HCT116 (cell line): Measurements from ENCODE around the gene C1orf50. TPM values are rescaled to one million over a fixed set of nuclear protein-coding genes. Genes with fewer than 3 reads are reported as not detected.

Experiments
- ATAC-seq: fragments of 200-7000 bp; cut with Tn5 transposase; 2 replicates; pipeline ENCODE4 v1.9.1; 2020; ENCODE audit warnings: mild to moderate bottlenecking, moderate library complexity
- BruUV-seq: library from RNA; stranded (reverse); fragments of 400-500 nt; replicated peaks from 2 replicates; lab custom pipeline; 2021; lab: Mats Ljungman, UMichigan
- CTCF ChIA-PET: fragments of 300-600 bp; sonication (Branson Sonifier 250); formaldehyde crosslinking; loops from one replicate; lab custom pipeline; 2021; ENCODE audit warnings: antibody characterized with exemption; lab: Charles Lee
- POLR2A ChIA-PET: fragments of 300-600, 350-600 bp; sonication (Branson Sonifier 250); formaldehyde crosslinking; loops from one replicate; lab custom pipeline; 2021; ENCODE audit warnings: antibody characterized with exemption; lab: Charles Lee
- RAD21 ChIA-PET, 2 experiments: fragments of 300-600 bp; sonication (Branson Sonifier 250); formaldehyde crosslinking; loops; one replicate each; lab custom pipeline; 2023; ENCODE audit warnings: low total read pairs in 2 of 2; ENCODE audit not compliant: uncharacterized antibody in 2 of 2, unreplicated experiment in 2 of 2, low non-redundant PET in 1 of 2; lab: Charles Lee
- DNase-seq: peaks from one replicate; pipeline ENCODE4 v3.0.0-alpha.2; 2010; ENCODE audit warnings: low read depth, low spot score
- H2AFZ ChIP-seq: fragments of 200-600 bp; shearing (Covaris generic), sonication (generic); 2 replicates; pipeline ENCODE4 v1.6.1; 2017; ENCODE audit warnings: low read depth, mixed run types, mixed read lengths, antibody characterized with exemption, low read length; ENCODE audit not compliant: poor library complexity, severe bottlenecking
- H3K27ac ChIP-seq: 2 replicates; pipeline ENCODE4 v1.5.1; 2012; ENCODE audit warnings: low read depth, low read length
- H3K27me3 ChIP-seq: fragments of 200-600 bp; sonication (generic); 2 replicates; pipeline ENCODE4 v1.6.1; 2016; ENCODE audit warnings: mixed run types, low read length, mixed read lengths; ENCODE audit not compliant: insufficient read depth
- H3K36me3 ChIP-seq, 2 experiments: fragments of 200-500 bp in 1 of 2; fragments of 200-600 bp in 1 of 2; sonication (Bioruptor generic) in 1 of 2; sonication (generic) in 1 of 2; 2 replicates each; pipeline versions ENCODE4 v1.5.1 to v1.6.1; 2014 to 2016; ENCODE audit warnings: low read length in 2 of 2, inconsistent platforms in 1 of 2, mixed read lengths in 1 of 2, mixed run types in 1 of 2; ENCODE audit not compliant: insufficient read depth in 2 of 2, control insufficient read depth in 1 of 2
- H3K4me1 ChIP-seq, 2 experiments: fragments of 200-600 bp in 1 of 2; sonication (generic) in 1 of 2; 2 replicates each; pipeline versions ENCODE4 v1.5.1 to v1.6.1; 2012 to 2017; ENCODE audit warnings: low read length in 2 of 2, inconsistent platforms in 1 of 2, mild to moderate bottlenecking in 1 of 2, mixed read lengths in 1 of 2, mixed run types in 1 of 2, moderate library complexity in 1 of 2; ENCODE audit not compliant: insufficient read depth in 2 of 2, control insufficient read depth in 1 of 2
- H3K4me2 ChIP-seq: fragments of 200-600 bp; sonication (generic); 2 replicates; pipeline ENCODE4 v1.6.1; 2017; ENCODE audit warnings: mixed run types, low read length, mixed read lengths
- H3K4me3 ChIP-seq, 2 experiments: fragments of 200-600 bp in 1 of 2; sonication (generic) in 1 of 2; replicated peaks in 1 of 2; 2 replicates each; pipeline ENCODE4 v1.5.1; 2011 to 2016; ENCODE audit warnings: low read length in 2 of 2, control low read depth in 1 of 2, low read depth in 1 of 2, mild to moderate bottlenecking in 1 of 2, mixed read lengths in 1 of 2, mixed run types in 1 of 2
- H3K79me2 ChIP-seq: fragments of 200-600 bp; sonication (generic); 2 replicates; pipeline ENCODE4 v1.6.1; 2017; ENCODE audit warnings: mild to moderate bottlenecking, mixed run types, low read length, moderate library complexity, mixed read lengths; ENCODE audit not compliant: insufficient read depth
- H3K9ac ChIP-seq: fragments of 200-600 bp; sonication (generic); 2 replicates; pipeline ENCODE4 v1.6.1; 2016; ENCODE audit warnings: low read length, mixed read lengths
- H3K9me2 ChIP-seq: fragments of 200-600 bp; sonication (generic), shearing (Covaris generic); 2 replicates; pipeline ENCODE4 v1.6.1; 2017; ENCODE audit warnings: mixed run types, mild to moderate bottlenecking, moderate library complexity; ENCODE audit not compliant: insufficient read depth
- H3K9me3 ChIP-seq, 2 experiments: fragments of 200-500 bp in 1 of 2; fragments of 200-600 bp in 1 of 2; sonication (Bioruptor generic) in 1 of 2; sonication (generic) in 1 of 2; 2 replicates each; pipeline ENCODE4 v1.6.1; 2014 to 2017; ENCODE audit warnings: low read length in 2 of 2, mixed read lengths in 2 of 2, inconsistent platforms in 1 of 2, low read depth in 1 of 2, mild to moderate bottlenecking in 1 of 2, mixed run types in 1 of 2, moderate library complexity in 1 of 2; ENCODE audit not compliant: control insufficient read depth in 1 of 2, insufficient read depth in 1 of 2
- H4K20me1 ChIP-seq: fragments of 200-600 bp; sonication (generic), shearing (Covaris generic); 2 replicates; pipeline ENCODE4 v1.6.1; 2017; ENCODE audit warnings: mixed run types, mild to moderate bottlenecking, moderate library complexity; ENCODE audit not compliant: insufficient read depth
- CEBPB ChIP-seq: IDR thresholded peaks from 2 replicates; pipeline ENCODE4 v1.6.1; 2012; ENCODE audit warnings: low read depth
- EZH2 ChIP-seq: fragments of 200-600 bp; sonication (generic); IDR thresholded peaks from 2 replicates; pipeline ENCODE4 v1.6.1; 2017; ENCODE audit warnings: antibody characterized with exemption, mixed run types
- JUND ChIP-seq: IDR thresholded peaks from 2 replicates; pipeline ENCODE4 v1.6.1; 2012
- SP1 ChIP-seq: IDR thresholded peaks from 2 replicates; pipeline ENCODE4 v1.6.1; 2012; ENCODE audit warnings: low read depth
- TCF7L2 ChIP-seq: IDR thresholded peaks from 2 replicates; pipeline ENCODE4 v1.7.0; 2011; ENCODE audit warnings: borderline replicate concordance, inconsistent platforms; ENCODE audit not compliant: insufficient read depth, insufficient read length; ENCODE audit errors: extremely low read depth
- ZFX ChIP-seq: fragments of 450-650 bp; IDR thresholded peaks from 2 replicates; pipeline ENCODE4 v1.6.1; 2017
- ZNF274 ChIP-seq: fragments of 200-500 bp; sonication (Bioruptor generic); IDR thresholded peaks from 2 replicates; pipeline ENCODE4 v1.6.1; 2014; ENCODE audit warnings: mild to moderate bottlenecking, low read depth, low read length, inconsistent platforms
- intact Hi-C: fragments of 100-400 bp; cut with micrococcal nuclease; formaldehyde crosslinking; loops from 2 replicates; pipeline ENCODE4 v1.10.0; 2022
- total RNA-seq: library from RNA; stranded (reverse); gene quantifications from one replicate; pipeline ENCODE4 v1.2.1, GENCODE V29; 2021; ENCODE audit not compliant: unreplicated experiment
- TF ChIP-seq, protein P1 (sequence below), 3 experiments: fragments of 200-600 bp in 1 of 3; sonication (generic) in 1 of 3; IDR thresholded peaks in 2 of 3; conservative IDR thresholded peaks in 1 of 3; 2 replicates each; pipeline ENCODE4 v1.5.1; 2012 to 2017; ENCODE audit warnings: low read depth in 2 of 3, low read length in 2 of 3, antibody characterized with exemption in 1 of 3, borderline replicate concordance in 1 of 3, control low read depth in 1 of 3, mild to moderate bottlenecking in 1 of 3, mixed read lengths in 1 of 3, mixed run types in 1 of 3, moderate library complexity in 1 of 3; ENCODE audit not compliant: insufficient read depth in 1 of 3
- TF ChIP-seq, protein P2 (sequence below): IDR thresholded peaks from 2 replicates; pipeline ENCODE4 v1.6.1; 2012; ENCODE audit warnings: low read depth

The C1orf50 gene
- total RNA-seq, 1 experiment from 2014 or later: 5.8 TPM

DNA sequence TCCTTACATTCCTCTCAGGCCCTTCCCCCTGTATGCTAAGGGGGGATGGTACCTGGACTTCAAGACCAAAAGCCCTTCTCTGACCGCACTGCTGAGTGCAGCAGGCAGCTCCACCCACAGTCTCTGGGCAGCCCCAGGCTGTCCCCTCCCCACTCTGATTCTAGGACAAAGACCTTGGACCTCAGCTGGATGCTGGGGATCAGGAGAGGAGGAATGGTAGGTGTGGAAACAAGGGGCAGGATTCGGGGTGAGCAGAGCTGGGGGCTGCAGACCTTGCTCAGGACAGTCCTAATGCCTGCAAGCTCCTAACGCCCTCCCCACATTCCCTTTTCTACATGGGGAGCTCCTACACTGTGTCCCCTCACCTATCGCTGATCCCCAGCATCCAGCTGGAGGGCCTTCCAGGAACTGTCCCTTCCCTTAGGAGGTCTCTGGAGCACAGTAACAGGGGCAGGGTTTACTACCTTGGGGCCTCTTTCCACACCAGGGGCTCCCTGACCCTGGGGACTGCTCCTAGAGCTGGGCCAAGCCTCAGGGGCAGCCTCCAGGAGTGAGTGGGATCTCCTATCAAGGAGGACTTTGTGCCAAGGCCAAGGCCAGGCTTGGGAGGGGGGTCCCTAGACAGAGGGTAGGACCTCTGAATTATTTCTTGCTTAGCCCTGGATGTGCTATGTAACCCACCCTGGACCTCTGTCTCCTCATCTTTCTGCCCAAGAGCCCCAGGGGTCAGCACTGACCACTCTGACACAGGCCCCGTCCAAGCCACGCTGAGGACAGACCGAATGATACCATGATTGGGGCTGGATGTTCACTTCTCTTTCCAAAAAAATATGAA, 32.6 kb upstream of the C1orf50 start:
- no TSS peak for BruUV-seq
- Histone ChIP-seq H3K27ac (no peak overlapping the region), H3K36me3 (no peaks in the 10 kb centered on the region), H3K9ac (no peak overlapping the region), H2AFZ (no peak overlapping the region), H3K9me2 (no peaks in the 10 kb centered on the region), H3K27me3 (no peaks in the 10 kb centered on the region), H3K4me1 (peaks cover 4 to 12% of the 10 kb centered on the region in 2 experiments), H3K9me3 (no peaks in the 10 kb centered on the region), H3K4me3 (no peak overlapping the region), H3K79me2 (no peaks in the 10 kb centered on the region), H3K4me2 (no peak overlapping the region), H4K20me1 (no peaks in the 10 kb centered on the region)
- POLR2A ChIA-PET: no interaction called here
- intact Hi-C loops: loop anchor here (10.0 kb wide), 2 partner anchors 390 to 560 kb away; no protein-coding TSS in a partner anchor
- no peak for DNase-seq
- ATAC-seq: no peak
- RAD21 ChIA-PET: no interaction called here
- TF ChIP-seq SP1: no peak
- no peak for TF ChIP-seq JUND
- no peak for TF ChIP-seq ZFX
- no peak for TF ChIP-seq CEBPB
- TF ChIP-seq, protein P1, sequence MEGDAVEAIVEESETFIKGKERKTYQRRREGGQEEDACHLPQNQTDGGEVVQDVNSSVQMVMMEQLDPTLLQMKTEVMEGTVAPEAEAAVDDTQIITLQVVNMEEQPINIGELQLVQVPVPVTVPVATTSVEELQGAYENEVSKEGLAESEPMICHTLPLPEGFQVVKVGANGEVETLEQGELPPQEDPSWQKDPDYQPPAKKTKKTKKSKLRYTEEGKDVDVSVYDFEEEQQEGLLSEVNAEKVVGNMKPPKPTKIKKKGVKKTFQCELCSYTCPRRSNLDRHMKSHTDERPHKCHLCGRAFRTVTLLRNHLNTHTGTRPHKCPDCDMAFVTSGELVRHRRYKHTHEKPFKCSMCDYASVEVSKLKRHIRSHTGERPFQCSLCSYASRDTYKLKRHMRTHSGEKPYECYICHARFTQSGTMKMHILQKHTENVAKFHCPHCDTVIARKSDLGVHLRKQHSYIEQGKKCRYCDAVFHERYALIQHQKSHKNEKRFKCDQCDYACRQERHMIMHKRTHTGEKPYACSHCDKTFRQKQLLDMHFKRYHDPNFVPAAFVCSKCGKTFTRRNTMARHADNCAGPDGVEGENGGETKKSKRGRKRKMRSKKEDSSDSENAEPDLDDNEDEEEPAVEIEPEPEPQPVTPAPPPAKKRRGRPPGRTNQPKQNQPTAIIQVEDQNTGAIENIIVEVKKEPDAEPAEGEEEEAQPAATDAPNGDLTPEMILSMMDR (IDR thresholded peaks at IDR 0.05 in 2 of 3, conservative IDR thresholded peaks at IDR 0.05 in 1 of 3; ENCODE audit: borderline replicate concordance in 1 of 3, insufficient read depth in 1 of 3, low read depth in 2 of 3, low read length in 2 of 3): no peak
- CTCF ChIA-PET: no interaction called here

DNA sequence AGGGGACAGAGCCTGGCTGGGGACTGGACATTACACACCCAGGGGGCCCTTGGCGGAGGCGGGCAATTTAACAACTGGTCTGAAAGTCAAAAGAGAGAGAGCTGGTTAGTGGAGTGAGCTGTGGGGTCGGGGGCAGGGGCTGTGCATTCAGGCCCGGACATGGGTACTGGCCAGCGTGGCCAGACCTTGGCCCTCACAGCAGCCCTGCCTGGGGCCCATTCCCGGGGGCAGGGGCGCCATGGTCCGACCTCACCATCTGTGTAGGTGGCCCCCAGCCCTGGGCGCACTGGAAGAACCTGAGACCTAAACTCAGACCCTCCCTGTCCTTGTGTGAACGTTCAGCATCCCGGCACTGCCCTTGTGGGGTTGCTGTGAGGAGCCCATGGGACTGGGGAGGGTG, 32.0 kb upstream of the C1orf50 start:
- DNase-seq: no peak
- ChIA-PET RAD21 (no interaction called here), POLR2A (no interaction called here), CTCF (interaction anchor here (1.0 kb wide), 1 partner anchor 31 kb away, joined by 3 read pairs; no protein-coding TSS in a partner anchor)
- Histone ChIP-seq H3K36me3 (no peaks in the 10 kb centered on the region), H3K4me3 (no peak overlapping the region), H3K4me1 (peaks cover 4 to 12% of the 10 kb centered on the region in 2 experiments), H3K9me3 (no peaks in the 10 kb centered on the region), H3K27me3 (no peaks in the 10 kb centered on the region), H3K27ac (no peak overlapping the region), H3K9me2 (no peaks in the 10 kb centered on the region), H4K20me1 (no peaks in the 10 kb centered on the region)
- no peak for ATAC-seq
- no TSS peak for BruUV-seq
- TF ChIP-seq CEBPB (no peak), EZH2 (no peak), TCF7L2 (no peak), ZNF274 (no peak)
- TF ChIP-seq, protein P2, sequence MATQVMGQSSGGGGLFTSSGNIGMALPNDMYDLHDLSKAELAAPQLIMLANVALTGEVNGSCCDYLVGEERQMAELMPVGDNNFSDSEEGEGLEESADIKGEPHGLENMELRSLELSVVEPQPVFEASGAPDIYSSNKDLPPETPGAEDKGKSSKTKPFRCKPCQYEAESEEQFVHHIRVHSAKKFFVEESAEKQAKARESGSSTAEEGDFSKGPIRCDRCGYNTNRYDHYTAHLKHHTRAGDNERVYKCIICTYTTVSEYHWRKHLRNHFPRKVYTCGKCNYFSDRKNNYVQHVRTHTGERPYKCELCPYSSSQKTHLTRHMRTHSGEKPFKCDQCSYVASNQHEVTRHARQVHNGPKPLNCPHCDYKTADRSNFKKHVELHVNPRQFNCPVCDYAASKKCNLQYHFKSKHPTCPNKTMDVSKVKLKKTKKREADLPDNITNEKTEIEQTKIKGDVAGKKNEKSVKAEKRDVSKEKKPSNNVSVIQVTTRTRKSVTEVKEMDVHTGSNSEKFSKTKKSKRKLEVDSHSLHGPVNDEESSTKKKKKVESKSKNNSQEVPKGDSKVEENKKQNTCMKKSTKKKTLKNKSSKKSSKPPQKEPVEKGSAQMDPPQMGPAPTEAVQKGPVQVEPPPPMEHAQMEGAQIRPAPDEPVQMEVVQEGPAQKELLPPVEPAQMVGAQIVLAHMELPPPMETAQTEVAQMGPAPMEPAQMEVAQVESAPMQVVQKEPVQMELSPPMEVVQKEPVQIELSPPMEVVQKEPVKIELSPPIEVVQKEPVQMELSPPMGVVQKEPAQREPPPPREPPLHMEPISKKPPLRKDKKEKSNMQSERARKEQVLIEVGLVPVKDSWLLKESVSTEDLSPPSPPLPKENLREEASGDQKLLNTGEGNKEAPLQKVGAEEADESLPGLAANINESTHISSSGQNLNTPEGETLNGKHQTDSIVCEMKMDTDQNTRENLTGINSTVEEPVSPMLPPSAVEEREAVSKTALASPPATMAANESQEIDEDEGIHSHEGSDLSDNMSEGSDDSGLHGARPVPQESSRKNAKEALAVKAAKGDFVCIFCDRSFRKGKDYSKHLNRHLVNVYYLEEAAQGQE: no peak
- TF ChIP-seq, all 23 proteins: peak for 0
- intact Hi-C loops: loop anchor here (10.0 kb wide), 2 partner anchors 390 to 560 kb away; no protein-coding TSS in a partner anchor
- H2AFZ ChIP-seq: no peak overlapping the region
- no peaks in the 10 kb centered on the region for H3K79me2 ChIP-seq
- no peak overlapping the region for H3K4me2 ChIP-seq
- no peak overlapping the region for H3K9ac ChIP-seq
